HCT116 (cell line): ENCODE measurements around the gene FAIM2. TPM values are rescaled to one million over a fixed set of nuclear protein-coding genes. Genes with fewer than 3 reads are reported as not detected.
A peak's percentile ranks its signal among the peaks of the same experiment; 100 is the strongest.

Experiments
- ATAC-seq: fragments of 200-7000 bp; cut with Tn5 transposase; 2 replicates; pipeline ENCODE4 v1.9.1; 2020; ENCODE audit warnings: mild to moderate bottlenecking, moderate library complexity
- BruUV-seq: library from RNA; stranded (reverse); fragments of 400-500 nt; replicated peaks from 2 replicates; lab custom pipeline; 2021; lab: Mats Ljungman, UMichigan
- CTCF ChIA-PET: fragments of 300-600 bp; sonication (Branson Sonifier 250); formaldehyde crosslinking; loops from one replicate; lab custom pipeline; 2021; ENCODE audit warnings: antibody characterized with exemption; lab: Charles Lee
- POLR2A ChIA-PET: fragments of 300-600, 350-600 bp; sonication (Branson Sonifier 250); formaldehyde crosslinking; loops from one replicate; lab custom pipeline; 2021; ENCODE audit warnings: antibody characterized with exemption; lab: Charles Lee
- RAD21 ChIA-PET, 2 experiments: fragments of 300-600 bp; sonication (Branson Sonifier 250); formaldehyde crosslinking; loops; one replicate each; lab custom pipeline; 2023; ENCODE audit warnings: low total read pairs in 2 of 2; ENCODE audit not compliant: uncharacterized antibody in 2 of 2, unreplicated experiment in 2 of 2, low non-redundant PET in 1 of 2; lab: Charles Lee
- DNase-seq: peaks from one replicate; pipeline ENCODE4 v3.0.0-alpha.2; 2010; ENCODE audit warnings: low read depth, low spot score
- H2AFZ ChIP-seq: fragments of 200-600 bp; shearing (Covaris generic), sonication (generic); 2 replicates; pipeline ENCODE4 v1.6.1; 2017; ENCODE audit warnings: low read depth, mixed run types, mixed read lengths, antibody characterized with exemption, low read length; ENCODE audit not compliant: poor library complexity, severe bottlenecking
- H3K27ac ChIP-seq: 2 replicates; pipeline ENCODE4 v1.5.1; 2012; ENCODE audit warnings: low read depth, low read length
- H3K27me3 ChIP-seq: fragments of 200-600 bp; sonication (generic); 2 replicates; pipeline ENCODE4 v1.6.1; 2016; ENCODE audit warnings: mixed run types, low read length, mixed read lengths; ENCODE audit not compliant: insufficient read depth
- H3K36me3 ChIP-seq, 2 experiments: fragments of 200-500 bp in 1 of 2; fragments of 200-600 bp in 1 of 2; sonication (Bioruptor generic) in 1 of 2; sonication (generic) in 1 of 2; 2 replicates each; pipeline versions ENCODE4 v1.5.1 to v1.6.1; 2014 to 2016; ENCODE audit warnings: low read length in 2 of 2, inconsistent platforms in 1 of 2, mixed read lengths in 1 of 2, mixed run types in 1 of 2; ENCODE audit not compliant: insufficient read depth in 2 of 2, control insufficient read depth in 1 of 2
- H3K4me1 ChIP-seq, 2 experiments: fragments of 200-600 bp in 1 of 2; sonication (generic) in 1 of 2; 2 replicates each; pipeline versions ENCODE4 v1.5.1 to v1.6.1; 2012 to 2017; ENCODE audit warnings: low read length in 2 of 2, inconsistent platforms in 1 of 2, mild to moderate bottlenecking in 1 of 2, mixed read lengths in 1 of 2, mixed run types in 1 of 2, moderate library complexity in 1 of 2; ENCODE audit not compliant: insufficient read depth in 2 of 2, control insufficient read depth in 1 of 2
- H3K4me2 ChIP-seq: fragments of 200-600 bp; sonication (generic); 2 replicates; pipeline ENCODE4 v1.6.1; 2017; ENCODE audit warnings: mixed run types, low read length, mixed read lengths
- H3K4me3 ChIP-seq, 2 experiments: fragments of 200-600 bp in 1 of 2; sonication (generic) in 1 of 2; replicated peaks in 1 of 2; 2 replicates each; pipeline ENCODE4 v1.5.1; 2011 to 2016; ENCODE audit warnings: low read length in 2 of 2, control low read depth in 1 of 2, low read depth in 1 of 2, mild to moderate bottlenecking in 1 of 2, mixed read lengths in 1 of 2, mixed run types in 1 of 2
- H3K79me2 ChIP-seq: fragments of 200-600 bp; sonication (generic); 2 replicates; pipeline ENCODE4 v1.6.1; 2017; ENCODE audit warnings: mild to moderate bottlenecking, mixed run types, low read length, moderate library complexity, mixed read lengths; ENCODE audit not compliant: insufficient read depth
- H3K9ac ChIP-seq: fragments of 200-600 bp; sonication (generic); 2 replicates; pipeline ENCODE4 v1.6.1; 2016; ENCODE audit warnings: low read length, mixed read lengths
- H3K9me2 ChIP-seq: fragments of 200-600 bp; sonication (generic), shearing (Covaris generic); 2 replicates; pipeline ENCODE4 v1.6.1; 2017; ENCODE audit warnings: mixed run types, mild to moderate bottlenecking, moderate library complexity; ENCODE audit not compliant: insufficient read depth
- H3K9me3 ChIP-seq, 2 experiments: fragments of 200-500 bp in 1 of 2; fragments of 200-600 bp in 1 of 2; sonication (Bioruptor generic) in 1 of 2; sonication (generic) in 1 of 2; 2 replicates each; pipeline ENCODE4 v1.6.1; 2014 to 2017; ENCODE audit warnings: low read length in 2 of 2, mixed read lengths in 2 of 2, inconsistent platforms in 1 of 2, low read depth in 1 of 2, mild to moderate bottlenecking in 1 of 2, mixed run types in 1 of 2, moderate library complexity in 1 of 2; ENCODE audit not compliant: control insufficient read depth in 1 of 2, insufficient read depth in 1 of 2
- H4K20me1 ChIP-seq: fragments of 200-600 bp; sonication (generic), shearing (Covaris generic); 2 replicates; pipeline ENCODE4 v1.6.1; 2017; ENCODE audit warnings: mixed run types, mild to moderate bottlenecking, moderate library complexity; ENCODE audit not compliant: insufficient read depth
- CEBPB ChIP-seq: IDR thresholded peaks from 2 replicates; pipeline ENCODE4 v1.6.1; 2012; ENCODE audit warnings: low read depth
- EGR1 ChIP-seq: IDR thresholded peaks from 2 replicates; pipeline ENCODE4 v1.6.1; 2012; ENCODE audit warnings: low read depth
- EZH2 ChIP-seq: fragments of 200-600 bp; sonication (generic); IDR thresholded peaks from 2 replicates; pipeline ENCODE4 v1.6.1; 2017; ENCODE audit warnings: antibody characterized with exemption, mixed run types
- EZH2phosphoT487 ChIP-seq: fragments of 200-600 bp; IDR thresholded peaks from 2 replicates; pipeline ENCODE4 v1.6.1; 2018; ENCODE audit warnings: antibody characterized with exemption, borderline replicate concordance
- JUND ChIP-seq: IDR thresholded peaks from 2 replicates; pipeline ENCODE4 v1.6.1; 2012
- RAD21 ChIP-seq: IDR thresholded peaks from 2 replicates; pipeline ENCODE4 v1.6.1; 2012; ENCODE audit warnings: low read depth, mild to moderate bottlenecking
- REST ChIP-seq: IDR thresholded peaks from 2 replicates; pipeline ENCODE4 v1.6.1; 2012; ENCODE audit warnings: low read depth
- SP1 ChIP-seq: IDR thresholded peaks from 2 replicates; pipeline ENCODE4 v1.6.1; 2012; ENCODE audit warnings: low read depth
- TCF7L2 ChIP-seq: IDR thresholded peaks from 2 replicates; pipeline ENCODE4 v1.7.0; 2011; ENCODE audit warnings: borderline replicate concordance, inconsistent platforms; ENCODE audit not compliant: insufficient read depth, insufficient read length; ENCODE audit errors: extremely low read depth
- YY1 ChIP-seq: IDR thresholded peaks from 2 replicates; pipeline ENCODE4 v1.6.1; 2011; ENCODE audit warnings: low read length, low read depth, moderate library complexity, mild to moderate bottlenecking; ENCODE audit not compliant: insufficient replicate concordance; ENCODE audit errors: extremely low read depth
- ZFX ChIP-seq: fragments of 450-650 bp; IDR thresholded peaks from 2 replicates; pipeline ENCODE4 v1.6.1; 2017
- intact Hi-C: fragments of 100-400 bp; cut with micrococcal nuclease; formaldehyde crosslinking; loops from 2 replicates; pipeline ENCODE4 v1.10.0; 2022
- total RNA-seq: library from RNA; stranded (reverse); gene quantifications from one replicate; pipeline ENCODE4 v1.2.1, GENCODE V29; 2021; ENCODE audit not compliant: unreplicated experiment
- TF ChIP-seq, protein P1 (sequence below): IDR thresholded peaks from 2 replicates; pipeline ENCODE4 v1.6.1; 2012
- TF ChIP-seq, protein P2 (sequence below), 3 experiments: fragments of 200-600 bp in 1 of 3; sonication (generic) in 1 of 3; IDR thresholded peaks in 2 of 3; conservative IDR thresholded peaks in 1 of 3; 2 replicates each; pipeline ENCODE4 v1.5.1; 2012 to 2017; ENCODE audit warnings: low read depth in 2 of 3, low read length in 2 of 3, antibody characterized with exemption in 1 of 3, borderline replicate concordance in 1 of 3, control low read depth in 1 of 3, mild to moderate bottlenecking in 1 of 3, mixed read lengths in 1 of 3, mixed run types in 1 of 3, moderate library complexity in 1 of 3; ENCODE audit not compliant: insufficient read depth in 1 of 3

The FAIM2 gene
- total RNA-seq, 1 experiment from 2014 or later, result not detected

- H3K9me3 ChIP-seq, result no peaks in the 10 kb centered on the region
- RAD21 ChIA-PET, result no interaction called here
- DNase-seq, result no peak
- no peaks in the 10 kb centered on the region for H4K20me1 ChIP-seq
- TF ChIP-seq, protein P1, sequence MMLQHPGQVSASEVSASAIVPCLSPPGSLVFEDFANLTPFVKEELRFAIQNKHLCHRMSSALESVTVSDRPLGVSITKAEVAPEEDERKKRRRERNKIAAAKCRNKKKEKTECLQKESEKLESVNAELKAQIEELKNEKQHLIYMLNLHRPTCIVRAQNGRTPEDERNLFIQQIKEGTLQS, result no peak
- TF ChIP-seq RAD21 (no peak), EGR1 (no peak), TCF7L2 (no peak), EZH2 (no peak), CEBPB (no peak)
- TF ChIP-seq, all 23 proteins: peak for 0
- H3K4me3 ChIP-seq, result no peak overlapping the region
- ATAC-seq, result no peak
- no peaks in the 10 kb centered on the region for H3K9me2 ChIP-seq
- H3K9ac ChIP-seq, result no peak overlapping the region
- no peak overlapping the region for H3K4me2 ChIP-seq
- no peaks in the 10 kb centered on the region for H3K27me3 ChIP-seq
- H3K4me1 ChIP-seq, result peaks cover 18 to 24% of the 10 kb centered on the region in 2 experiments
- POLR2A ChIA-PET, result no interaction called here
- CTCF ChIA-PET, result no interaction called here
- no peaks in the 10 kb centered on the region for H3K79me2 ChIP-seq
- BruUV-seq, result no TSS peak
- no peaks in the 10 kb centered on the region for H3K36me3 ChIP-seq
- intact Hi-C loops, result no loop called here
- no peak overlapping the region for H2AFZ ChIP-seq
- H3K27ac ChIP-seq, result no peak overlapping the region
These were observed 7.5 kb upstream of the FAIM2 start for GRCh38 chr12:49911213-49911605.

DNA sequence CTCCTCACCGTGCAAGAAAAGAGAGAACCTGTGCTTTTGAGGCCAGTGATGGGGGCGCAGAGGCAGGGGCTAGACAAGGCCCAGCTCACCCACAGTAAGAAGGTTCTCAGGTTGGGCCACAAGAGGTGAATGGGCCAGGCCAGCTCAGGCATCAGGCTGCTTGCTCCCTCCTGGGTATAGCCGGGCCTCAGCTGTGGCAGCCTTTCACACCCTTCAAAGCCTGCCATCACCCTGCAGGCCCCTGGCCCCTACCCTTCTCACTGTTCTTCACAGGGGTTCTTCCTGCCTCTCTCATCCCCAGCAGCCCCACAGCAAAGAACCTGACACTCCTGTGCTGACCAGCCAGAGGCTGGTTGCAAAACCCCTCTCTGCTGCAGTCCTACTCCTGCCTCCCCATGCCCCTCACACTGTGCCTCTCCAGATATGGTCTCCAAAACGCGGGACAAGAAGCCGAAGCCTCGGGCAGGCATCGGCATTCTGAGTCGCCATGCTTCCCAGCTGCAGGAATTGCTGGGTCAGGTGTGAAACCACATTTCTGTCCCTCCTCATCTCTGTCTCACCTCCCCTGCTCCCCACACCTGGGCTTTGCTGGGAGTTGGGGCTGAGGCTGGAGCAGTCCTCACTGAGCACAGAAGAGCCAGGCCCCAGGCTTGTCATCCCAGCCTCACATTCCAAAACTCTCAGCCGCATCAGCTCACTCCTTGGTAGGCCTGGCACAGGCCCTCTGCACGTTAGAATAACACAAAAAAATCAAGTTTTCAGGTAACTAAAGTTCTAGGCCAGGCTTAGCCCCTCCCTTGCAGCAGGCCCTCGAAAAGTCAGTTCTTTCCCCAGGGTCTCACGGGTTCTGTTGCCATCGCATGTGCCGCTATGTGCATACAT, 6.9 kb upstream of the FAIM2 start:
- no peaks in the 10 kb centered on the region for H3K27me3 ChIP-seq
- ATAC-seq, result no peak; the same call in 1 of the 2 replicates
- H3K79me2 ChIP-seq, result no peaks in the 10 kb centered on the region
- H3K4me2 ChIP-seq, result peak overlapping the region; percentile 67
- H3K9ac ChIP-seq, result no peak overlapping the region
- ChIA-PET CTCF (no interaction called here), POLR2A (interaction anchor here (1.0 kb wide), 1 partner anchor 35 kb away, joined by 3 read pairs; no protein-coding TSS in a partner anchor), RAD21 (no interaction called here)
- no peaks in the 10 kb centered on the region for H4K20me1 ChIP-seq
- peaks cover 18 to 24% of the 10 kb centered on the region in 2 experiments for H3K4me1 ChIP-seq
- H3K4me3 ChIP-seq, result no peak overlapping the region
- no peak for DNase-seq
- no peak overlapping the region for H3K27ac ChIP-seq
- intact Hi-C loops, result no loop called here
- no peak overlapping the region for H2AFZ ChIP-seq
- H3K9me3 ChIP-seq, result no peaks in the 10 kb centered on the region
- no peaks in the 10 kb centered on the region for H3K36me3 ChIP-seq
- H3K9me2 ChIP-seq, result no peaks in the 10 kb centered on the region
- no TSS peak for BruUV-seq
- TF ChIP-seq EZH2phosphoT487 (no peak), REST (no peak), JUND (no peak), ZFX (no peak), SP1 (no peak), YY1 (no peak)
- TF ChIP-seq, protein P2, sequence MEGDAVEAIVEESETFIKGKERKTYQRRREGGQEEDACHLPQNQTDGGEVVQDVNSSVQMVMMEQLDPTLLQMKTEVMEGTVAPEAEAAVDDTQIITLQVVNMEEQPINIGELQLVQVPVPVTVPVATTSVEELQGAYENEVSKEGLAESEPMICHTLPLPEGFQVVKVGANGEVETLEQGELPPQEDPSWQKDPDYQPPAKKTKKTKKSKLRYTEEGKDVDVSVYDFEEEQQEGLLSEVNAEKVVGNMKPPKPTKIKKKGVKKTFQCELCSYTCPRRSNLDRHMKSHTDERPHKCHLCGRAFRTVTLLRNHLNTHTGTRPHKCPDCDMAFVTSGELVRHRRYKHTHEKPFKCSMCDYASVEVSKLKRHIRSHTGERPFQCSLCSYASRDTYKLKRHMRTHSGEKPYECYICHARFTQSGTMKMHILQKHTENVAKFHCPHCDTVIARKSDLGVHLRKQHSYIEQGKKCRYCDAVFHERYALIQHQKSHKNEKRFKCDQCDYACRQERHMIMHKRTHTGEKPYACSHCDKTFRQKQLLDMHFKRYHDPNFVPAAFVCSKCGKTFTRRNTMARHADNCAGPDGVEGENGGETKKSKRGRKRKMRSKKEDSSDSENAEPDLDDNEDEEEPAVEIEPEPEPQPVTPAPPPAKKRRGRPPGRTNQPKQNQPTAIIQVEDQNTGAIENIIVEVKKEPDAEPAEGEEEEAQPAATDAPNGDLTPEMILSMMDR (IDR thresholded peaks at IDR 0.05 in 2 of 3, conservative IDR thresholded peaks at IDR 0.05 in 1 of 3; ENCODE audit: borderline replicate concordance in 1 of 3, insufficient read depth in 1 of 3, low read depth in 2 of 3, low read length in 2 of 3), result no peak
- TF ChIP-seq, protein P1, result no peak
